Keratinocyte (primary cell): ENCODE results near the gene XCL2. TPM values are rescaled to one million over a fixed set of nuclear protein-coding genes. Genes with fewer than 3 reads are reported as not detected.

Experiments used
- DNase-seq: peaks from one replicate; pipeline ENCODE4 v3.0.0-alpha.2; 2011; ENCODE audit warnings: low read depth, missing footprints, low spot score
- FAIRE-seq: peaks from 2 replicates; lab custom pipeline; 2011; peaks lifted over from hg19 to GRCh38; lab: Jason Lieb, UNC
- H2AFZ ChIP-seq: 2 replicates; pipeline ENCODE4 v1.6.0; 2012; ENCODE audit warnings: low read length, control low read depth, inconsistent platforms; ENCODE audit not compliant: control insufficient read depth
- H3K27ac ChIP-seq: 2 replicates; pipeline ENCODE4 v1.5.1; 2011; ENCODE audit warnings: low read length; ENCODE audit not compliant: control insufficient read depth, insufficient read depth
- H3K27me3 ChIP-seq: 3 replicates; pipeline ENCODE4 v1.6.0; 2011; ENCODE audit warnings: low read length; ENCODE audit not compliant: control insufficient read depth, insufficient read depth; ENCODE audit errors: extremely low read depth
- H3K36me3 ChIP-seq, 2 experiments: 2 replicates in 1 of 2; 3 replicates in 1 of 2; pipeline ENCODE4 v1.5.1; 2011; ENCODE audit warnings: low read length in 2 of 2, mild to moderate bottlenecking in 1 of 2; ENCODE audit not compliant: control insufficient read depth in 2 of 2, insufficient read depth in 2 of 2; ENCODE audit errors: extremely low read depth in 1 of 2
- H3K4me1 ChIP-seq: 3 replicates; pipeline ENCODE4 v1.5.1; 2011; ENCODE audit warnings: low read length; ENCODE audit not compliant: control insufficient read depth, insufficient read depth; ENCODE audit errors: extremely low read depth
- H3K4me2 ChIP-seq: 3 replicates; pipeline ENCODE4 v1.6.0; 2011; ENCODE audit warnings: low read depth, low read length; ENCODE audit not compliant: control insufficient read depth, insufficient read depth; ENCODE audit errors: extremely low read depth
- H3K4me3 ChIP-seq, 3 experiments: fragments of 200-600 bp in 1 of 3; sonication (generic) in 1 of 3; 2 replicates in 2 of 3; 3 replicates in 1 of 3; pipeline ENCODE4 v1.5.1; 2011 to 2016; ENCODE audit warnings: low read length in 3 of 3, mild to moderate bottlenecking in 3 of 3, control low read depth in 2 of 3, inconsistent platforms in 1 of 3, low read depth in 1 of 3, mixed read lengths in 1 of 3, mixed run types in 1 of 3, moderate library complexity in 1 of 3; ENCODE audit not compliant: control insufficient read depth in 2 of 3, insufficient read depth in 2 of 3; ENCODE audit errors: extremely low read depth in 1 of 3
- H3K79me2 ChIP-seq: 2 replicates; pipeline ENCODE4 v1.6.0; 2012; ENCODE audit warnings: low read length; ENCODE audit not compliant: control insufficient read depth, insufficient read depth
- H3K9ac ChIP-seq: 3 replicates; pipeline ENCODE4 v1.6.0; 2011; ENCODE audit warnings: low read length; ENCODE audit not compliant: control insufficient read depth, insufficient read depth; ENCODE audit errors: extremely low read depth
- H3K9me1 ChIP-seq: 3 replicates; pipeline ENCODE4 v1.6.0; 2011; ENCODE audit warnings: low read length; ENCODE audit not compliant: control insufficient read depth, insufficient read depth; ENCODE audit errors: extremely low read depth
- H3K9me3 ChIP-seq: 2 replicates; pipeline ENCODE4 v1.5.1; 2012; ENCODE audit warnings: low read depth, low read length; ENCODE audit not compliant: control insufficient read depth
- H4K20me1 ChIP-seq: 3 replicates; pipeline ENCODE4 v1.6.0; 2011; ENCODE audit warnings: low read length; ENCODE audit not compliant: control insufficient read depth, insufficient read depth; ENCODE audit errors: extremely low read depth
- CTCF ChIP-seq, 3 experiments: IDR thresholded peaks in 1 of 3; conservative IDR thresholded peaks in 1 of 3; optimal IDR thresholded peaks in 1 of 3; 2 replicates in 2 of 3; 3 replicates in 1 of 3; pipeline versions ENCODE3 to v1.5.1; 2011; ENCODE audit warnings: low read length in 3 of 3, mild to moderate bottlenecking in 3 of 3, moderate library complexity in 2 of 3, control low read depth in 1 of 3, inconsistent platforms in 1 of 3; ENCODE audit not compliant: insufficient read depth in 2 of 3; ENCODE audit errors: extremely low read depth in 1 of 3
- EZH2 ChIP-seq: IDR thresholded peaks from one replicate; pipeline ENCODE4 v1.6.1; 2012; ENCODE audit warnings: inconsistent platforms, mild to moderate bottlenecking, low read length, moderate library complexity
- dilution Hi-C: fragments of 300-500 bp; cut with MboI; formaldehyde crosslinking; loops from one replicate; pipeline ENCODE4 v1.7.0; 2020; ENCODE audit warnings: low sequenced_read_pairs; ENCODE audit not compliant: extremely low pct_ligation_motif_present
- polyA plus RNA-seq, 5 experiments: library from polyadenylated mRNA; depleted of rRNA in 3 of 5; stranded (reverse) in 3 of 5; stranded (forward) in 1 of 5; unstranded in 1 of 5; fragments of >200 nt; gene quantifications; 1 replicate in 1 of 5; 2 replicates in 3 of 5; 3 replicates in 1 of 5; pipeline versions ENCODE4 v1.2.1 to v1.2.3, GENCODE V29; 2011 to 2012; ENCODE audit warnings: missing spikeins in 2 of 5, low read depth in 1 of 5, low replicate concordance in 1 of 5

XCL2 gene
- polyA plus RNA-seq, 1 donor (not counting 4 experiments of a cell fraction or from before 2014, with no cell fraction given), result not detected

GRCh38 chr1:168583571-168583970 lies 39.8 kb upstream of the XCL2 start:
- peak; percentile 55 for FAIRE-seq
- H2AFZ ChIP-seq, result peak overlapping the region; percentile 21

GRCh38 chr1:168582688-168583336 lies 39.0 kb upstream of the XCL2 start:
- dilution Hi-C loops, result no loop called here
- H3K9me3 ChIP-seq, result no peaks in the 10 kb centered on the region
- H3K4me3 ChIP-seq, result no peak overlapping the region
- no peaks in the 10 kb centered on the region for H3K36me3 ChIP-seq
- H3K27ac ChIP-seq, result no peak overlapping the region
- H3K9ac ChIP-seq, result no peak overlapping the region
- H3K4me2 ChIP-seq, result no peak overlapping the region
- H2AFZ ChIP-seq, result no peak overlapping the region
- H3K27me3 ChIP-seq, result no peaks in the 10 kb centered on the region
- DNase-seq (no peak), FAIRE-seq (no peak)
- H3K4me1 ChIP-seq, result peaks cover 10% of the 10 kb centered on the region
- no peaks in the 10 kb centered on the region for H3K9me1 ChIP-seq
- no peaks in the 10 kb centered on the region for H4K20me1 ChIP-seq
- TF ChIP-seq EZH2, result no peak
- TF ChIP-seq CTCF (optimal IDR thresholded peaks at IDR 0.05 in 1 of 3, IDR thresholded peaks at IDR 0.05 in 1 of 3, conservative IDR thresholded peaks at IDR 0.05 in 1 of 3; ENCODE audit: extremely low read depth in 1 of 3, insufficient read depth in 2 of 3, low read length in 3 of 3), result no peak
- no peaks in the 10 kb centered on the region for H3K79me2 ChIP-seq

More at GRCh38 chr1:168583571-168583970, 39.8 kb upstream of the XCL2 start:
- DNase-seq, result no peak
- TF ChIP-seq EZH2 (no peak), CTCF (optimal IDR thresholded peaks at IDR 0.05 in 1 of 3, IDR thresholded peaks at IDR 0.05 in 1 of 3, conservative IDR thresholded peaks at IDR 0.05 in 1 of 3; ENCODE audit: extremely low read depth in 1 of 3, insufficient read depth in 2 of 3, low read length in 3 of 3) (no peak)
- H3K79me2 ChIP-seq, result no peaks in the 10 kb centered on the region
- H3K27ac ChIP-seq, result no peak overlapping the region
- H4K20me1 ChIP-seq, result no peaks in the 10 kb centered on the region
- peaks cover 10% of the 10 kb centered on the region for H3K4me1 ChIP-seq
- H3K9me1 ChIP-seq, result no peaks in the 10 kb centered on the region
- H3K4me3 ChIP-seq, result no peak overlapping the region
- no peaks in the 10 kb centered on the region for H3K9me3 ChIP-seq
- no peak overlapping the region for H3K9ac ChIP-seq
- no peaks in the 10 kb centered on the region for H3K27me3 ChIP-seq
- no peaks in the 10 kb centered on the region for H3K36me3 ChIP-seq
- no peak overlapping the region for H3K4me2 ChIP-seq
- dilution Hi-C loops, result no loop called here
